ENCODE results near the gene ETV4. TPM values are rescaled to one million over a fixed set of nuclear protein-coding genes. Genes with fewer than 3 reads are reported as not detected.

ETV4 gene
- total RNA-seq, 1 experiment from 2014 or later: 55.5 TPM

DNA sequence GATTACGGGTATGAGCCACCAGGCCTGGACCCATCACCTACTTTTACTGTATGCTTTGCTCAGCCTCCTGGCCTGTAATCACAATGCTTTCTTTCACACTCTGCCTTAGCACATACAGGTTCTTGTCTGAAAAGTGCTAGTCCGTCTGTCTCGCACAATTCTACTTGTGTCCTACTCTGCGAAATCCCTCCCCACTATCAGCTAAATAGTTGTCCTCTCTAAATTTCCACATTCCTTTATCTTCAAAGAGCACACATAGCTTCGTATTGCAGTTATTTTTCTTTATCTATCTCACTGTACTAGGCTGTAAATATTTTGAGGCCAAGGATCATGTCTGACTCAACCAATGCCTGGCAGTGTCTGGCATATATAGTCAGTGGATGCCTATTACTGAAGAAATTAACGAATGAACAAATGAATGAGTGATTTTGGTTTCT is 38.5 kb upstream of the ETV4 start:
- H4K20me1 ChIP-seq (ENCODE audit: insufficient read depth, low read depth, low read length): no peaks in the 10 kb centered on the region
- no peaks in the 10 kb centered on the region for H3K9me3 ChIP-seq (ENCODE audit: low read length)
- H3K36me3 ChIP-seq (ENCODE audit: insufficient read depth, low read length): no peaks in the 10 kb centered on the region
- H3K79me2 ChIP-seq (ENCODE audit: low read length): no peaks in the 10 kb centered on the region
- no peaks in the 10 kb centered on the region for H3K4me1 ChIP-seq (ENCODE audit: low read length)
- H3K9me2 ChIP-seq (replicated peaks; ENCODE audit: insufficient read depth, low read length): no peaks in the 10 kb centered on the region
- H3K27ac ChIP-seq (ENCODE audit: low read length): no peak overlapping the region
- H3K4me2 ChIP-seq (ENCODE audit: low read depth, low read length, poor library complexity, severe bottlenecking): no peak overlapping the region
- H3K27me3 ChIP-seq (ENCODE audit: low read length): no peaks in the 10 kb centered on the region
- H3K9ac ChIP-seq (ENCODE audit: low read length): no peak overlapping the region
- no peak overlapping the region for H2AFZ ChIP-seq (ENCODE audit: low read length)
- H3K4me3 ChIP-seq (ENCODE audit: low read length): no peak overlapping the region
- DNase-seq: no peak

DNA sequence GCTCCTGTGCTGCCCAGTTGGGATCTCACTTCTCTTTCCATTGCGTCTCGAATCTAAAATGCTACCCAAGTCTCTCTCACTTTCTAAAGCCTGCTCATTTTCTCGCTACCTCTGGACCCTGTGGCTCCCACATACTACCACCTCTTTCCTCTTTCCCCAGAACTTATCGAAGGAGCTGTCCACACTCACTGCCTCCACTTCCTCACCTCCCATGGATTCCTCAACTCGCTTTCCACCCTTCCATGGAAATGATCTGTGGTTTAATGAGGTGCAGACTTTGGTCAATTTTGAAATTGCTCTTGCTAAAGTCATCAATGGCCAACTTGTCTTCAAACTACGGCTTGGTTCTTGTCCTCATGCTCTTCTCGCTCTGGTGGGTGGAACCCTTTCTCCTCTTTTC is 37.2 kb upstream of the ETV4 start:
- no peaks in the 10 kb centered on the region for H3K27me3 ChIP-seq (ENCODE audit: low read length)
- no peaks in the 10 kb centered on the region for H3K4me1 ChIP-seq (ENCODE audit: low read length)
- H2AFZ ChIP-seq (ENCODE audit: low read length): no peak overlapping the region
- H3K4me2 ChIP-seq (ENCODE audit: low read depth, low read length, poor library complexity, severe bottlenecking): no peak overlapping the region
- H3K9me3 ChIP-seq (ENCODE audit: low read length): no peaks in the 10 kb centered on the region
- H4K20me1 ChIP-seq (ENCODE audit: insufficient read depth, low read depth, low read length): no peaks in the 10 kb centered on the region
- no peak overlapping the region for H3K9ac ChIP-seq (ENCODE audit: low read length)
- H3K9me2 ChIP-seq (replicated peaks; ENCODE audit: insufficient read depth, low read length): no peaks in the 10 kb centered on the region
- no peak for DNase-seq
- no peaks in the 10 kb centered on the region for H3K79me2 ChIP-seq (ENCODE audit: low read length)
- H3K27ac ChIP-seq (ENCODE audit: low read length): no peak overlapping the region
- no peak overlapping the region for H3K4me3 ChIP-seq (ENCODE audit: low read length)
- H3K36me3 ChIP-seq (ENCODE audit: insufficient read depth, low read length): no peaks in the 10 kb centered on the region

DNA sequence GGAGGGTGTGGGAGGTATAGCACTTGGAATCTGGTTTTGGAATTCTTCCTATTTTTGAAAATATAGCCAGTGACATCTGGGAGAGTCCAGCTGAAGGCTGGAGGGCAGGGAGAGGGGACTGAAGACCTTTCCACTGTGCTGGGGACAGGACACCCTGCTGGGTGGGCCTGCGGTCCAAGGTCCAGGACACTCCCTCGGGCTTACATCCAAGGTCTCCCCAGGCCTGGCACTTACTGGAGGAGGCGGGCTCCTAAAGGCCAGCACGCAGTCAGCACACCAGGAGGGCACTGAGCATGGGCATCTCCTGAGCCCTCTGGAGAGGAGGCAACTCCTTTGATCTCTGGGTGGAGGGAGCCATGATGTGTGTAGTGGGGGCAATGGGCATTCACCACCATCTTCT is 35.5 kb upstream of the ETV4 start:
- Histone ChIP-seq H4K20me1 (ENCODE audit: insufficient read depth, low read depth, low read length) (no peaks in the 10 kb centered on the region), H3K27ac (ENCODE audit: low read length) (no peak overlapping the region), H3K36me3 (ENCODE audit: insufficient read depth, low read length) (no peaks in the 10 kb centered on the region), H3K4me1 (ENCODE audit: low read length) (no peaks in the 10 kb centered on the region), H3K4me3 (ENCODE audit: low read length) (no peak overlapping the region), H3K27me3 (ENCODE audit: low read length) (no peaks in the 10 kb centered on the region), H3K4me2 (ENCODE audit: low read depth, low read length, poor library complexity, severe bottlenecking) (no peak overlapping the region), H3K79me2 (ENCODE audit: low read length) (no peaks in the 10 kb centered on the region), H3K9me2 (replicated peaks; ENCODE audit: insufficient read depth, low read length) (no peaks in the 10 kb centered on the region), H2AFZ (ENCODE audit: low read length) (no peak overlapping the region), H3K9me3 (ENCODE audit: low read length) (no peaks in the 10 kb centered on the region), H3K9ac (ENCODE audit: low read length) (no peak overlapping the region)
- no peak for DNase-seq

DNA sequence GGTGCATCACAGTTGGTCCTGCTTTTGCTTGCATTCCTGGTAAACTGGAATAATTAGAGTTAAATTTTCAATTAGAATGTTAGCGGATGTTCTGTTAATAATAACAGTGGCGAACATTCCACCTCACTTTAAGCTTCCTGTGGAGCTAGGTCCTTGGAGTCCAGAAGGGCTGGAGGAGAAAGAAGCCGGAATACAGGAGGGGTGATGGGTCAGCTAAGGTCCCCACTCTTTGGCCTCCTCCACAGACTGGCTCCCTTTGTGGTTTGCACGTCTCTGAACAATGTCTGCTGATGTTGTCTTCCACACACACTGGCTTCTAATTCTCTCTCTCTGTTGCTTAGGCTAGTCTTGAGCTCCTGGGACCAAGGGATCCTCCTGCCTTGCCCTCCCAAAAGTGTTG is 35.0 kb upstream of the ETV4 start:
- Histone ChIP-seq H3K27ac (ENCODE audit: low read length) (no peak overlapping the region), H2AFZ (ENCODE audit: low read length) (no peak overlapping the region), H3K9me3 (ENCODE audit: low read length) (no peaks in the 10 kb centered on the region), H3K4me3 (ENCODE audit: low read length) (no peak overlapping the region), H3K9me2 (replicated peaks; ENCODE audit: insufficient read depth, low read length) (no peaks in the 10 kb centered on the region), H4K20me1 (ENCODE audit: insufficient read depth, low read depth, low read length) (no peaks in the 10 kb centered on the region), H3K79me2 (ENCODE audit: low read length) (no peaks in the 10 kb centered on the region), H3K36me3 (ENCODE audit: insufficient read depth, low read length) (no peaks in the 10 kb centered on the region), H3K27me3 (ENCODE audit: low read length) (no peaks in the 10 kb centered on the region), H3K4me1 (ENCODE audit: low read length) (no peaks in the 10 kb centered on the region), H3K9ac (ENCODE audit: low read length) (no peak overlapping the region), H3K4me2 (ENCODE audit: low read depth, low read length, poor library complexity, severe bottlenecking) (no peak overlapping the region)
- DNase-seq: no peak

DNA sequence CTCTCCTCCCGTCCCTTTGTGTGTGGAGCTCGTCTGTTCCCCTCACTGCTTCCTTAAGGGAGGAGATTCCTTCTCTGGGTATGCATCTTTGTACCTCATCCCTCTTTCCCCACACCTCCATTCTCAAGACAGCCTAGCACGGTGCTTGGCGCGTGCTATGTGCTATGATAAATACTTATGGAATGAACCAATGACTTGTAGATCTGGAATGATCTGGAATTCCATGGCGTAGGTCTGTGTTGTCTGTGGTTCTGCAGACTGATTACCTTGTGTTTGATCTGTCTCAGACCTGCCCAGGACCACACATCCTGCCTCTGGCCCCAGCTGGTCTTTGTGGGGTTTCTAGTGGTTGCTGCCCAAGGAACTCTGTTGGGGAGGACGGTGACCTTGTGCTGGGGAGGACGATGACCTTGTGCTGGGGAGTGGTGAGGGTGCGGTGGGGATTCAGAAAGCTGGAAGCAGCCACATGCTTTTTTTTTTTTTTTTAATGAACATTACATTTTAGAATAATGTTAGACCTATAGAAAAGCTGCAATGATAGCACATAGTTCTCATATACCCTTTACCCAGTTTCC is 33.5 kb upstream of the ETV4 start:
- Histone ChIP-seq H3K36me3 (ENCODE audit: insufficient read depth, low read length) (no peaks in the 10 kb centered on the region), H4K20me1 (ENCODE audit: insufficient read depth, low read depth, low read length) (no peaks in the 10 kb centered on the region), H3K4me2 (ENCODE audit: low read depth, low read length, poor library complexity, severe bottlenecking) (no peak overlapping the region), H3K9ac (ENCODE audit: low read length) (no peak overlapping the region), H2AFZ (ENCODE audit: low read length) (no peak overlapping the region), H3K9me3 (ENCODE audit: low read length) (no peaks in the 10 kb centered on the region), H3K27ac (ENCODE audit: low read length) (no peak overlapping the region), H3K4me3 (ENCODE audit: low read length) (no peak overlapping the region), H3K4me1 (ENCODE audit: low read length) (no peaks in the 10 kb centered on the region), H3K27me3 (ENCODE audit: low read length) (no peaks in the 10 kb centered on the region), H3K9me2 (replicated peaks; ENCODE audit: insufficient read depth, low read length) (no peaks in the 10 kb centered on the region), H3K79me2 (ENCODE audit: low read length) (no peaks in the 10 kb centered on the region)
- no peak for DNase-seq

DNA sequence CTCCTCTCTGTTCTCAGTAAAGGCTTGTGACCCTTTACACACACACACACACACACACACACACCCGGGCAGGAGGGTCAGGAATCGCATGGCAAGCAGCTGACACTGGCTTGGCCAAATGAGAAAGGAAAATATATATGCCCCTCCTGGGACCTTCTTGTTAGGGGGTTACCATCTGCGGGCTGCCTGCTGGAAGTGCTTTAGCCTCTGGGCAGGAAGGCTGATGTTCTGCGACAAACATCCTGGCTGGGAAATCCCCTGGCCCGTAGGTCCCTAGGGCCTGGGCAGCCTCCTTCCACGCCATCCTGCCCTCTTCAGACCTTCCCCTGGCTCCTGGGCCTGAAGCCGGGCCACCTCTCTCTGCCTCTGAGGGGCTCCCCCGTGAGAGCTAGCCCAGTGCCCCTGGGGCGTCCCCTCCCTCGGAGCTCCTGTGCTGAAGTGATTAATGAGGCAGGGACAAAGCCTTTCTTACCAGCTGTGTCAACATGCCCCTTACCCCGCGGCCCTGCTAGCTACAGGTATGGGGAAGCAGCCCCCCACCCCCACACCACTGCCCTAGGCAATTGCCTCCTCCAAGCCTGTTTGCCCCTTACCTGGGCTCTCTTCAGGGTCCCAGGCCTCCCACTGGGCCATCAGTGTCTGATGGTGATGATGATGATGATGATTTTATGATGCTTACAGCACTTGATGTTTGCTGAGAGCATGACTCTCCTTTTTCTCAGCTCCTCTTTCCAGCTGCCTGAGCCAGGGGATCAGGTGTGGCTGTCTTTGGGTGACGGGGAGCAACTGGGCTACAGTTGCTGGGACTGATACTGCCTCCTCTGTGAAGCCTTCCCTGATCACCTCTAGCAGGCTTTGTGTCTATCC is 32.8 kb upstream of the ETV4 start:
- Histone ChIP-seq H3K4me3 (ENCODE audit: low read length) (no peak overlapping the region), H3K27ac (ENCODE audit: low read length) (no peak overlapping the region), H3K4me1 (ENCODE audit: low read length) (no peaks in the 10 kb centered on the region), H3K4me2 (ENCODE audit: low read depth, low read length, poor library complexity, severe bottlenecking) (no peak overlapping the region), H3K36me3 (ENCODE audit: insufficient read depth, low read length) (no peaks in the 10 kb centered on the region), H3K9me2 (replicated peaks; ENCODE audit: insufficient read depth, low read length) (no peaks in the 10 kb centered on the region), H3K9ac (ENCODE audit: low read length) (no peak overlapping the region), H4K20me1 (ENCODE audit: insufficient read depth, low read depth, low read length) (no peaks in the 10 kb centered on the region), H3K27me3 (ENCODE audit: low read length) (no peaks in the 10 kb centered on the region), H3K9me3 (ENCODE audit: low read length) (no peaks in the 10 kb centered on the region), H3K79me2 (ENCODE audit: low read length) (no peaks in the 10 kb centered on the region), H2AFZ (ENCODE audit: low read length) (no peak overlapping the region)
- DNase-seq: no peak

DNA sequence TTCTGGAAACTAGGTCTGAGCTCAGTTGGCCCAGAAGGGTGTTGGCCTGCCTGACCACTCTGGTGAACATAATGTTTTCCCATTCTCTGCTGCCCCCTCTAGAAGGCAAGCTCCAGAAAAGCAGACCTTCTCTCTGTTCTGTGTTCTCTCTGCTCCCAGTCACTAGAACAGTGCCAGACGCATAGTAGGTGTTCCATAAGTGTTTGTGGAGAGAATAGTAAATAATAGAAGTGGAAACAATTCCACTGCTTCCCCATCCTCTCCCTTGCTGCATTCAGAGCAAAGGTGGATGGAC is 32.2 kb upstream of the ETV4 start:
- H3K9ac ChIP-seq (ENCODE audit: low read length): no peak overlapping the region
- H3K9me2 ChIP-seq (replicated peaks; ENCODE audit: insufficient read depth, low read length): no peaks in the 10 kb centered on the region
- H3K79me2 ChIP-seq (ENCODE audit: low read length): no peaks in the 10 kb centered on the region
- H3K27ac ChIP-seq (ENCODE audit: low read length): no peak overlapping the region
- H3K4me2 ChIP-seq (ENCODE audit: low read depth, low read length, poor library complexity, severe bottlenecking): no peak overlapping the region
- H4K20me1 ChIP-seq (ENCODE audit: insufficient read depth, low read depth, low read length): no peaks in the 10 kb centered on the region
- H3K4me1 ChIP-seq (ENCODE audit: low read length): no peaks in the 10 kb centered on the region
- no peaks in the 10 kb centered on the region for H3K36me3 ChIP-seq (ENCODE audit: insufficient read depth, low read length)
- no peak overlapping the region for H3K4me3 ChIP-seq (ENCODE audit: low read length)
- no peaks in the 10 kb centered on the region for H3K9me3 ChIP-seq (ENCODE audit: low read length)
- no peak for DNase-seq
- no peak overlapping the region for H2AFZ ChIP-seq (ENCODE audit: low read length)
- H3K27me3 ChIP-seq (ENCODE audit: low read length): no peaks in the 10 kb centered on the region

DNA sequence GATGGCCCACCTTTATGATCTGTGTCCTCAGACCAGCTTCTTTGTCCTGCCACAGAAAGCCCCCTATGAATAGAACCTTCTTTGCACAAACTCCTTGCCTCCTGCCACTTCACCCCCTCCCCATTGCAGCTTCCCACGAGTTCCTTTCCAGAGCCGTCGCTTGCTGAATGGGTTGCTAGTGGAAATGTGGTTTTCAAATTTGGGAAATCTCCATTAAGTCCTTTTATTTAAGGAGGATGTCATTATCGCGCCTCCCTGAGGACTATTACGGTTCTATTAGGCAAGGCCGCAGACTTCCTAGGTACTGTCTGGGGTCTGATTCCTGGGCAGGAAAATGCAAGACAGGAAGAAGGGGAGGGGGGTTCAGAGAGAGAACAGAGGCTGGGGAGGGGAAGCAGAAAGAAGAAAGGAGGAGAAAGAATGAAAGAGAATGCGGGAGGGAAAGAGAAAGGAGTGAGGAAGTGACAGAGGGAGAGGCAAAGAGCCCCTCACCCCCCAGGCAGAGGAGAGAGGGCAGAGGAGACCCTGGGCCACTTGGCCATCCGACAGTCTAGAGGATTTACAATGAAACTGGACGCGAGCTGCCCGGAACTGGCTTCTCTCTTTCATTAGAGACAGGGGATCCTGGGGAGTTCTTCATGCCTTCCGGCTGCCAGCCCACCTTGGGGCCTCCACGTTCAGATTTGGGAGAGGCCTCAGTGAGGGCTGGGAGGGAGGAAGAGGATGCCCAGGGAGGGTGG is 31.7 kb upstream of the ETV4 start:
- Histone ChIP-seq H3K4me2 (ENCODE audit: low read depth, low read length, poor library complexity, severe bottlenecking) (no peak overlapping the region), H2AFZ (ENCODE audit: low read length) (no peak overlapping the region), H4K20me1 (ENCODE audit: insufficient read depth, low read depth, low read length) (no peaks in the 10 kb centered on the region), H3K79me2 (ENCODE audit: low read length) (no peaks in the 10 kb centered on the region), H3K27ac (ENCODE audit: low read length) (no peak overlapping the region), H3K9ac (ENCODE audit: low read length) (no peak overlapping the region), H3K27me3 (ENCODE audit: low read length) (no peaks in the 10 kb centered on the region), H3K4me3 (ENCODE audit: low read length) (no peak overlapping the region), H3K9me3 (ENCODE audit: low read length) (no peaks in the 10 kb centered on the region), H3K36me3 (ENCODE audit: insufficient read depth, low read length) (no peaks in the 10 kb centered on the region), H3K4me1 (ENCODE audit: low read length) (no peaks in the 10 kb centered on the region), H3K9me2 (replicated peaks; ENCODE audit: insufficient read depth, low read length) (no peaks in the 10 kb centered on the region)
- DNase-seq: no peak
